ENCODE data around the gene RPS14. TPM values are rescaled to one million over a fixed set of nuclear protein-coding genes. Genes with fewer than 3 reads are reported as not detected.

Gene RPS14
- total and polyA plus RNA-seq, 10 of the 15 experiments (the other 5 are each of a cell fraction or from before 2014, with no cell fraction given), result 2,295 to 4,047 (median 2,787) TPM

GRCh38 chr5:150449517-150450339 lies at the start of gene RPS14 (continued):
- TF ChIP-seq MEF2B (IDR thresholded peaks at IDR 0.05; ENCODE audit: partially characterized antibody, poor library complexity, severe bottlenecking) (peak; percentile 56), ELK1 (IDR thresholded peaks at IDR 0.05; ENCODE audit: low read depth, low read length) (no peak), MEF2A (IDR thresholded peaks at IDR 0.05; ENCODE audit: insufficient read depth, low read depth, low read length) (no peak), FOS (IDR thresholded peaks at IDR 0.05; ENCODE audit: borderline replicate concordance, extremely low read depth, insufficient read length) (no peak), JUNB (IDR thresholded peaks at IDR 0.05) (no peak; the same call in 1 of the 2 replicates), RAD21 (IDR thresholded peaks at IDR 0.05; ENCODE audit: insufficient read depth, low read depth, low read length) (peak; percentile 42; the same call in 1 of the 2 replicates), SMAD5 (IDR thresholded peaks at IDR 0.05; ENCODE audit: low read depth) (peak; percentile 96), MLLT1 (IDR thresholded peaks at IDR 0.05) (peak; percentile 86), FOXK2 (IDR thresholded peaks at IDR 0.05) (peak; percentile 92), CBX5 (IDR thresholded peaks at IDR 0.05; ENCODE audit: low read depth) (peak; percentile 96), NBN (IDR thresholded peaks at IDR 0.05) (peak; percentile 99), SIN3A (IDR thresholded peaks at IDR 0.05; ENCODE audit: low read depth, low read length) (peak; percentile 33; the same call in 1 of the 2 replicates), YY1 (IDR thresholded peaks at IDR 0.05; ENCODE audit: low read depth, low read length) (peak; percentile 96), RUNX3 (IDR thresholded peaks at IDR 0.05; ENCODE audit: low read length) (peak; percentile 78), CBX3 (IDR thresholded peaks at IDR 0.05; ENCODE audit: borderline replicate concordance, low read depth) (no peak), IKZF1 (conservative IDR thresholded peaks at IDR 0.05) (peak; percentile 98), TCF12 (IDR thresholded peaks at IDR 0.05; ENCODE audit: low read depth, low read length) (peak; percentile 47; the same call in 1 of the 2 replicates), RB1 (IDR thresholded peaks at IDR 0.05; ENCODE audit: borderline replicate concordance) (peak; percentile 94; the same call in 1 of the 2 replicates), SIX5 (IDR thresholded peaks at IDR 0.05; ENCODE audit: low read depth, low read length, severe bottlenecking) (no peak), ETV6 (conservative IDR thresholded peaks at IDR 0.05 in 1 of 2, IDR thresholded peaks at IDR 0.05 in 1 of 2; ENCODE audit: borderline replicate concordance in 1 of 2, low read depth in 1 of 2) (peak; percentile 72 to 73; a peak in 3 of 4 replicates)
- TF ChIP-seq, protein P1, sequence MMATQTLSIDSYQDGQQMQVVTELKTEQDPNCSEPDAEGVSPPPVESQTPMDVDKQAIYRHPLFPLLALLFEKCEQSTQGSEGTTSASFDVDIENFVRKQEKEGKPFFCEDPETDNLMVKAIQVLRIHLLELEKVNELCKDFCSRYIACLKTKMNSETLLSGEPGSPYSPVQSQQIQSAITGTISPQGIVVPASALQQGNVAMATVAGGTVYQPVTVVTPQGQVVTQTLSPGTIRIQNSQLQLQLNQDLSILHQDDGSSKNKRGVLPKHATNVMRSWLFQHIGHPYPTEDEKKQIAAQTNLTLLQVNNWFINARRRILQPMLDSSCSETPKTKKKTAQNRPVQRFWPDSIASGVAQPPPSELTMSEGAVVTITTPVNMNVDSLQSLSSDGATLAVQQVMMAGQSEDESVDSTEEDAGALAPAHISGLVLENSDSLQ (IDR thresholded peaks at IDR 0.05), result peak; percentile 64; the same call in 1 of the 2 replicates
- TF ChIP-seq, protein P2, sequence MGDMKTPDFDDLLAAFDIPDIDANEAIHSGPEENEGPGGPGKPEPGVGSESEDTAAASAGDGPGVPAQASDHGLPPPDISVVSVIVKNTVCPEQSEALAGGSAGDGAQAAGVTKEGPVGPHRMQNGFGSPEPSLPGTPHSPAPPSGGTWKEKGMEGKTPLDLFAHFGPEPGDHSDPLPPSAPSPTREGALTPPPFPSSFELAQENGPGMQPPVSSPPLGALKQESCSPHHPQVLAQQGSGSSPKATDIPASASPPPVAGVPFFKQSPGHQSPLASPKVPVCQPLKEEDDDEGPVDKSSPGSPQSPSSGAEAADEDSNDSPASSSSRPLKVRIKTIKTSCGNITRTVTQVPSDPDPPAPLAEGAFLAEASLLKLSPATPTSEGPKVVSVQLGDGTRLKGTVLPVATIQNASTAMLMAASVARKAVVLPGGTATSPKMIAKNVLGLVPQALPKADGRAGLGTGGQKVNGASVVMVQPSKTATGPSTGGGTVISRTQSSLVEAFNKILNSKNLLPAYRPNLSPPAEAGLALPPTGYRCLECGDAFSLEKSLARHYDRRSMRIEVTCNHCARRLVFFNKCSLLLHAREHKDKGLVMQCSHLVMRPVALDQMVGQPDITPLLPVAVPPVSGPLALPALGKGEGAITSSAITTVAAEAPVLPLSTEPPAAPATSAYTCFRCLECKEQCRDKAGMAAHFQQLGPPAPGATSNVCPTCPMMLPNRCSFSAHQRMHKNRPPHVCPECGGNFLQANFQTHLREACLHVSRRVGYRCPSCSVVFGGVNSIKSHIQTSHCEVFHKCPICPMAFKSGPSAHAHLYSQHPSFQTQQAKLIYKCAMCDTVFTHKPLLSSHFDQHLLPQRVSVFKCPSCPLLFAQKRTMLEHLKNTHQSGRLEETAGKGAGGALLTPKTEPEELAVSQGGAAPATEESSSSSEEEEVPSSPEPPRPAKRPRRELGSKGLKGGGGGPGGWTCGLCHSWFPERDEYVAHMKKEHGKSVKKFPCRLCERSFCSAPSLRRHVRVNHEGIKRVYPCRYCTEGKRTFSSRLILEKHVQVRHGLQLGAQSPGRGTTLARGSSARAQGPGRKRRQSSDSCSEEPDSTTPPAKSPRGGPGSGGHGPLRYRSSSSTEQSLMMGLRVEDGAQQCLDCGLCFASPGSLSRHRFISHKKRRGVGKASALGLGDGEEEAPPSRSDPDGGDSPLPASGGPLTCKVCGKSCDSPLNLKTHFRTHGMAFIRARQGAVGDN (IDR thresholded peaks at IDR 0.05), result peak; percentile 57; the same call in 1 of the 2 replicates

Data from GM12878 (cell line).